GM12878 (cell line): Measurements from ENCODE around the gene ITGAL. TPM values are rescaled to one million over a fixed set of nuclear protein-coding genes. Genes with fewer than 3 reads are reported as not detected.

Source experiments
- ATAC-seq: fragments of 200-7000 bp; cut with Tn5 transposase; 3 replicates; pipeline ENCODE4 v1.9.1; 2020; ENCODE audit warnings: mild to moderate bottlenecking, moderate library complexity
- BruUV-seq: library from RNA; stranded (reverse); fragments of 400-500 nt; replicated peaks from 2 replicates; lab custom pipeline; 2021; lab: Mats Ljungman, UMichigan
- CTCF ChIA-PET: fragments of 300-600 bp; sonication (Branson Sonifier 250); formaldehyde crosslinking; extraction: SDS; loops from one replicate; lab custom pipeline; 2021; ENCODE audit warnings: inconsistent platforms; lab: Yijun Ruan, JAX
- POLR2A ChIA-PET: fragments of 350-600 bp; formaldehyde crosslinking; extraction: SDS; loops from one replicate; lab custom pipeline; 2021; ENCODE audit warnings: inconsistent platforms; lab: Charles Lee
- RAD21 ChIA-PET: fragments of 300-600 bp; sonication (Branson Sonifier 250); formaldehyde crosslinking; loops from one replicate; lab custom pipeline; 2023; ENCODE audit warnings: antibody characterized with exemption; ENCODE audit not compliant: unreplicated experiment; lab: Charles Lee
- SMC1A ChIA-PET: fragments of 300-600 bp; sonication (Branson Sonifier 250); formaldehyde crosslinking; loops from one replicate; lab custom pipeline; 2023; ENCODE audit not compliant: unreplicated experiment, uncharacterized antibody; lab: Charles Lee
- DNase-seq: peaks from one replicate; pipeline ENCODE4 v3.0.0-alpha.2; 2011; ENCODE audit warnings: low read depth, low spot score
- FAIRE-seq: peaks from 3 replicates; lab custom pipeline; 2011; peaks lifted over from hg19 to GRCh38; lab: Jason Lieb, UNC
- H2AFZ ChIP-seq: 2 replicates; pipeline ENCODE4 v1.6.0; 2011; ENCODE audit warnings: low read depth, low read length, control low read depth; ENCODE audit not compliant: control insufficient read depth
- H3K27ac ChIP-seq: 2 replicates; pipeline ENCODE4 v1.5.1; 2011; ENCODE audit warnings: control low read depth; ENCODE audit not compliant: control insufficient read depth, insufficient read depth
- H3K27me3 ChIP-seq, 2 experiments: replicated peaks in 1 of 2; 2 replicates each; pipeline versions ENCODE4 v1.6.0 to v1.6.1; 2011; ENCODE audit warnings: low read length in 1 of 2; ENCODE audit not compliant: control insufficient read depth in 2 of 2, insufficient read depth in 2 of 2
- H3K36me3 ChIP-seq, 2 experiments: 2 replicates each; pipeline ENCODE4 v1.5.1; 2011; ENCODE audit warnings: low read length in 1 of 2; ENCODE audit not compliant: control insufficient read depth in 2 of 2, insufficient read depth in 2 of 2
- H3K4me1 ChIP-seq: 2 replicates; pipeline ENCODE4 v1.6.1; 2011; ENCODE audit warnings: mild to moderate bottlenecking, low read length, moderate library complexity, mixed read lengths; ENCODE audit not compliant: control insufficient read depth, insufficient read depth
- H3K4me2 ChIP-seq: 2 replicates; pipeline ENCODE4 v1.6.0; 2011; ENCODE audit warnings: control low read depth; ENCODE audit not compliant: control insufficient read depth, insufficient read depth
- H3K4me3 ChIP-seq: fragments of 200-600 bp; sonication (generic); 2 replicates; pipeline ENCODE4 v1.5.1; 2016
- H3K79me2 ChIP-seq: 2 replicates; pipeline ENCODE4 v1.6.0; 2011; ENCODE audit warnings: low read length; ENCODE audit not compliant: control insufficient read depth, insufficient read depth
- H3K9ac ChIP-seq: 2 replicates; pipeline ENCODE4 v1.8.0; 2011; ENCODE audit warnings: low read length, control low read depth, mixed read lengths; ENCODE audit not compliant: control insufficient read depth, insufficient read depth
- H3K9me3 ChIP-seq: replicated peaks from 3 replicates; pipeline ENCODE4 v1.5.1; 2011; ENCODE audit warnings: mild to moderate bottlenecking, low read length; ENCODE audit not compliant: control insufficient read depth, insufficient read depth
- H4K20me1 ChIP-seq: 2 replicates; pipeline ENCODE4 v1.6.0; 2011; ENCODE audit not compliant: control insufficient read depth, insufficient read depth
- CHD1 ChIP-seq: IDR thresholded peaks from 2 replicates; pipeline ENCODE4 v1.6.1; 2012; ENCODE audit warnings: low read depth, low read length, improper control_type of control experiment
- GATAD2B ChIP-seq: fragments of 450-650 bp; conservative IDR thresholded peaks from 2 replicates; pipeline ENCODE4 v1.6.1; 2017; ENCODE audit warnings: low read depth, mild to moderate bottlenecking, moderate library complexity
- HDAC2 ChIP-seq: fragments of 200-600 bp; sonication (generic); IDR thresholded peaks from 2 replicates; pipeline ENCODE4 v1.6.1; 2017
- IRF5 ChIP-seq: fragments of 450-650 bp; IDR thresholded peaks from 2 replicates; pipeline ENCODE4 v1.6.1; 2017; ENCODE audit warnings: borderline replicate concordance
- NFXL1 ChIP-seq: fragments of 450-650 bp; IDR thresholded peaks from 2 replicates; pipeline ENCODE4 v1.6.1; 2017; ENCODE audit warnings: antibody characterized with exemption, mild to moderate bottlenecking, borderline replicate concordance
- NKRF ChIP-seq: fragments of 450-650 bp; conservative IDR thresholded peaks from 2 replicates; pipeline ENCODE4 v1.6.1; 2017; ENCODE audit warnings: mild to moderate bottlenecking, moderate library complexity
- PAX5 ChIP-seq: IDR thresholded peaks from 2 replicates; pipeline ENCODE4 v1.6.1; 2011; ENCODE audit warnings: low read depth, low read length, borderline replicate concordance
- PRDM15 ChIP-seq: fragments of 450-650 bp; formaldehyde crosslinking; IDR thresholded peaks from 2 replicates; pipeline ENCODE4 v1.4.0; 2020; ENCODE audit warnings: mild to moderate bottlenecking, moderate library complexity
- SMARCA5 ChIP-seq: fragments of 450-650 bp; IDR thresholded peaks from 2 replicates; pipeline ENCODE4 v1.6.1; 2017; ENCODE audit warnings: mild to moderate bottlenecking
- ZNF207 ChIP-seq: fragments of 450-650 bp; IDR thresholded peaks from 2 replicates; pipeline ENCODE4 v1.6.1; 2014; ENCODE audit warnings: antibody characterized with exemption, mild to moderate bottlenecking, borderline replicate concordance
- WGBS: methylation state at CpG from one replicate; pipeline ENCODE4 v1.1.6; 2016; ENCODE audit warnings: low lambda C conversion rate; ENCODE audit not compliant: insufficient replicate concordance, insufficient coverage; ENCODE audit errors: missing lambda C conversion rate; 5-methylcytosine and 5-hydroxymethylcytosine counted together
- in situ Hi-C: fragments of 300-500 bp; cut with MboI; formaldehyde crosslinking; loops from 9 replicates; pipeline ENCODE4 v1.14.3; 2018; ENCODE audit warnings: mixed read lengths
- intact Hi-C: fragments of 100-400 bp; cut with micrococcal nuclease; formaldehyde crosslinking; loops from one replicate; pipeline ENCODE4 v1.14.2; 2022; ENCODE audit not compliant: unreplicated experiment
- polyA plus RNA-seq, 11 experiments: library from polyadenylated mRNA; depleted of rRNA in 4 of 11; unstranded in 6 of 11; stranded (reverse) in 5 of 11; fragments of >200 nt; fragmentation: Nextera tagmentation in 4 of 11; fragmentation: Illumina TruSeq in 1 of 11; extraction: Ambion mirVana in 4 of 11; extraction: Trizol in 1 of 11; gene quantifications; 1 replicate in 1 of 11; 2 replicates in 10 of 11; pipeline versions ENCODE4 v1.2.1 to v1.2.3, GENCODE V29; 2011 to 2016; ENCODE audit warnings: inconsistent platforms in 2 of 11, missing spikeins in 2 of 11, low read depth in 1 of 11
- total RNA-seq, 4 experiments: library from RNA; depleted of rRNA in 3 of 4; stranded (reverse); fragments of >200 nt in 3 of 4; fragmentation: Illumina TruSeq in 1 of 4; extraction: Trizol in 1 of 4; gene quantifications; 2 replicates each; pipeline versions ENCODE4 v1.2.1 to v1.2.3, GENCODE V29; 2013 to 2021
- TF ChIP-seq, protein P1 (sequence below): IDR thresholded peaks from 2 replicates; pipeline ENCODE4 v1.6.1; 2012; ENCODE audit warnings: mild to moderate bottlenecking, low read depth, low read length

ITGAL gene
- total and polyA plus RNA-seq, 10 of the 15 experiments (the other 5 are each of a cell fraction or from before 2014, with no cell fraction given): 10.7 to 170 (median 96.9) TPM

- under 1% methylated on average over 49 of the region's 49 CpGs for WGBS
- Histone ChIP-seq H3K9me3 (no peaks in the 10 kb centered on the region), H3K27ac (peak within 1 kb of the TSS; percentile 81), H3K4me1 (peaks cover 13% of the 10 kb centered on the region), H3K9ac (peak within 1 kb of the TSS; percentile 90), H3K79me2 (peaks cover 21% of the 10 kb centered on the region), H3K4me2 (peak within 1 kb of the TSS; percentile 96), H2AFZ (peak within 1 kb of the TSS; percentile 95), H4K20me1 (no peaks in the 10 kb centered on the region), H3K4me3 (peak within 1 kb of the TSS; percentile 93), H3K27me3 (no peaks in the 10 kb centered on the region), H3K36me3 (peaks cover 0 to under 1% of the 10 kb centered on the region in 2 experiments; a peak in 2 of 4 replicates)
- in situ Hi-C loops: no loop called here
- BruUV-seq: no TSS peak
- DNase-seq (peak; percentile 99), FAIRE-seq (peak; percentile 96), ATAC-seq (peak; percentile 98)
- ChIA-PET SMC1A (interaction anchor here (0.6 to 6.1 kb wide), 47 partner anchors 8 to 338 kb away, joined by 3 to 64 read pairs (median 5); partner anchors contain the start of genes ITGAL, TBX6, ZNF48 and ZNF689), RAD21 (interaction anchor here (0.6 to 3.9 kb wide), 56 partner anchors 10 to 612 kb away, joined by 3 to 129 read pairs (median 4); partner anchors contain the start of genes ALDOA, CORO1A, ITGAL and PRR14), CTCF (interaction anchor here (0.6 to 5.0 kb wide), 62 partner anchors 10 to 340 kb away, joined by 3 to 89 read pairs (median 6); partner anchors contain the start of genes FBRS, ITGAL, SEPHS2 and TBC1D10B), POLR2A (interaction anchor here (0.6 to 2.0 kb wide), 37 partner anchors 9 to 338 kb away, joined by 3 to 23 read pairs (median 4); partner anchors contain the start of genes FBRS, ITGAL, TBC1D10B and TBX6)
- intact Hi-C loops: loop anchor here (1.0 to 2.0 kb wide), 6 partner anchors 29 to 199 kb away; partner anchors contain the start of genes ZNF747 and ZNF768
- TF ChIP-seq NKRF: peak; percentile 94
- TF ChIP-seq, protein P1, sequence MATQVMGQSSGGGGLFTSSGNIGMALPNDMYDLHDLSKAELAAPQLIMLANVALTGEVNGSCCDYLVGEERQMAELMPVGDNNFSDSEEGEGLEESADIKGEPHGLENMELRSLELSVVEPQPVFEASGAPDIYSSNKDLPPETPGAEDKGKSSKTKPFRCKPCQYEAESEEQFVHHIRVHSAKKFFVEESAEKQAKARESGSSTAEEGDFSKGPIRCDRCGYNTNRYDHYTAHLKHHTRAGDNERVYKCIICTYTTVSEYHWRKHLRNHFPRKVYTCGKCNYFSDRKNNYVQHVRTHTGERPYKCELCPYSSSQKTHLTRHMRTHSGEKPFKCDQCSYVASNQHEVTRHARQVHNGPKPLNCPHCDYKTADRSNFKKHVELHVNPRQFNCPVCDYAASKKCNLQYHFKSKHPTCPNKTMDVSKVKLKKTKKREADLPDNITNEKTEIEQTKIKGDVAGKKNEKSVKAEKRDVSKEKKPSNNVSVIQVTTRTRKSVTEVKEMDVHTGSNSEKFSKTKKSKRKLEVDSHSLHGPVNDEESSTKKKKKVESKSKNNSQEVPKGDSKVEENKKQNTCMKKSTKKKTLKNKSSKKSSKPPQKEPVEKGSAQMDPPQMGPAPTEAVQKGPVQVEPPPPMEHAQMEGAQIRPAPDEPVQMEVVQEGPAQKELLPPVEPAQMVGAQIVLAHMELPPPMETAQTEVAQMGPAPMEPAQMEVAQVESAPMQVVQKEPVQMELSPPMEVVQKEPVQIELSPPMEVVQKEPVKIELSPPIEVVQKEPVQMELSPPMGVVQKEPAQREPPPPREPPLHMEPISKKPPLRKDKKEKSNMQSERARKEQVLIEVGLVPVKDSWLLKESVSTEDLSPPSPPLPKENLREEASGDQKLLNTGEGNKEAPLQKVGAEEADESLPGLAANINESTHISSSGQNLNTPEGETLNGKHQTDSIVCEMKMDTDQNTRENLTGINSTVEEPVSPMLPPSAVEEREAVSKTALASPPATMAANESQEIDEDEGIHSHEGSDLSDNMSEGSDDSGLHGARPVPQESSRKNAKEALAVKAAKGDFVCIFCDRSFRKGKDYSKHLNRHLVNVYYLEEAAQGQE: no peak
- TF ChIP-seq CHD1: no peak
- TF ChIP-seq PAX5: no peak
- peak; percentile 73 for TF ChIP-seq SMARCA5
- no peak; the same call in 1 of the 2 replicates for TF ChIP-seq GATAD2B
- no peak for TF ChIP-seq IRF5
- TF ChIP-seq HDAC2: no peak
- TF ChIP-seq ZNF207: 0 out of 2 replicates have a peak, but pooled peaks have one; percentile 65
- no peak for TF ChIP-seq NFXL1
- TF ChIP-seq PRDM15 (CRISPR knock-in tag): no peak
These were observed 42.7 kb upstream of the ITGAL start, which contains the start of gene DCTPP1 for GRCh38 chr16:30429678-30430427. Gene DCTPP1, minus strand, starts transcription at chr16:30430030. Its CDS starts 50 bp downstream, at chr16:30429980.
